ENCODE data around the gene KCNK1.

KCNK1 gene

DNA sequence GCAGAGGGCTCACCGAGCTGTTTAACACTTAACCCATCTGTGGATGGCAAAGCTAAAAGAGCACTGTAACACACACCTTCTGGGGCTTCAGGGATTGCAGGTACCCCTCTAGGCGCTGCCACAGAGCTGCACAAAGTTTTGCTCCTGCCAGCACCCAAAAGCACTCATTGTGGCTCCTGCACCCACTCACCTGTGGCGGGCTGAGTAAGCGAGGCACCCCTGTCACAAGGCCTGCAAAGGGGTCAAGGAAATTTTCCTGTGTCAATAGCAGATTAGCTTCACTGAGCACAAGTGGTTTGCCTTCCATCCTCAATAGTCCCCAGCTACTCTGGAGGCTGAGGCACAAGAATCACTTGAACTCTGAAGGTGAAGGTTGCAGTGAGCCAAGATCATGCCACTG, 29.5 kb upstream of the KCNK1 start:
- H3K4me2 ChIP-seq (ENCODE audit: low read length): no peak overlapping the region
- no peak overlapping the region for H3K9ac ChIP-seq
- H3K4me1 ChIP-seq: no peaks in the 10 kb centered on the region
- no peak overlapping the region for H2AFZ ChIP-seq
- no peak overlapping the region for H3K4me3 ChIP-seq (ENCODE audit: low read depth, low read length)
- H3K79me2 ChIP-seq: no peaks in the 10 kb centered on the region
- no peaks in the 10 kb centered on the region for H3K27me3 ChIP-seq (ENCODE audit: control insufficient read depth, insufficient read depth, low read length)
- H3K36me3 ChIP-seq (ENCODE audit: control insufficient read depth, insufficient read depth, low read length): no peaks in the 10 kb centered on the region
- no peak for TF ChIP-seq CTCF (IDR thresholded peaks at IDR 0.05)
- H3K27ac ChIP-seq: no peak overlapping the region
- H3K9me3 ChIP-seq (ENCODE audit: control insufficient read depth, low read length): no peaks in the 10 kb centered on the region

GRCh38 chr1:233584931-233585330, 29.0 kb upstream of the KCNK1 start:
- Histone ChIP-seq H3K4me3 (ENCODE audit: low read depth, low read length) (no peak overlapping the region), H3K9ac (no peak overlapping the region), H3K27me3 (ENCODE audit: control insufficient read depth, insufficient read depth, low read length) (no peaks in the 10 kb centered on the region), H3K27ac (no peak overlapping the region), H3K79me2 (no peaks in the 10 kb centered on the region), H3K4me2 (ENCODE audit: low read length) (no peak overlapping the region), H3K36me3 (ENCODE audit: control insufficient read depth, insufficient read depth, low read length) (no peaks in the 10 kb centered on the region), H2AFZ (no peak overlapping the region), H3K9me3 (ENCODE audit: control insufficient read depth, low read length) (no peaks in the 10 kb centered on the region), H3K4me1 (no peaks in the 10 kb centered on the region)
- TF ChIP-seq CTCF (IDR thresholded peaks at IDR 0.05): no peak

- Histone ChIP-seq H3K9ac (no peak overlapping the region), H3K9me3 (ENCODE audit: control insufficient read depth, low read length) (no peaks in the 10 kb centered on the region), H3K79me2 (no peaks in the 10 kb centered on the region), H3K4me2 (ENCODE audit: low read length) (no peak overlapping the region), H3K36me3 (ENCODE audit: control insufficient read depth, insufficient read depth, low read length) (no peaks in the 10 kb centered on the region), H3K27me3 (ENCODE audit: control insufficient read depth, insufficient read depth, low read length) (no peaks in the 10 kb centered on the region), H3K4me3 (ENCODE audit: low read depth, low read length) (no peak overlapping the region), H2AFZ (no peak overlapping the region), H3K4me1 (no peaks in the 10 kb centered on the region), H3K27ac (no peak overlapping the region)
- no peak for TF ChIP-seq CTCF (IDR thresholded peaks at IDR 0.05)
Observed at GRCh38 chr1:233586301-233586700, 27.6 kb upstream of the KCNK1 start.

DNA sequence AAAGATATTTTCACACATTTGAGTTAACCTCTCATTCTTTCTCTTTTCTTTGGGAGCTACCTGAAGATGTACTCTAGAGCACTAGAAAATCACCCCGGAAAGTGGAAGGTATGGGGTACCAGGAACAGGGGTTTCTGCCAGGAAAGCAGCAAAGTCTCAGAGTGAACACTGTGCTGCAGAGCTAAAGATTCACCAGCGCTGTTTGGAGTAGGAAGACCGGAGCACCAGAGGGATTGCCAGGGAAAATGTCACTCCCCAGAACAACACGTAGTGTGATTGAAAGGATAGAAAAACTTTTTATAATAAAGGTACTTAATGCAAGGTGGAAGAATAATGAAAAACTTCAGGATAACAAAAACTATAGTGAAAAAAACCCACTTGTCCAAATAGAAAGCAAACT, 26.7 kb upstream of the KCNK1 start:
- Histone ChIP-seq H2AFZ (no peak overlapping the region), H3K9me3 (ENCODE audit: control insufficient read depth, low read length) (no peaks in the 10 kb centered on the region), H3K9ac (no peak overlapping the region), H3K4me3 (ENCODE audit: low read depth, low read length) (no peak overlapping the region), H3K4me1 (no peaks in the 10 kb centered on the region), H3K27ac (no peak overlapping the region), H3K4me2 (ENCODE audit: low read length) (no peak overlapping the region), H3K79me2 (no peaks in the 10 kb centered on the region), H3K36me3 (ENCODE audit: control insufficient read depth, insufficient read depth, low read length) (no peaks in the 10 kb centered on the region), H3K27me3 (ENCODE audit: control insufficient read depth, insufficient read depth, low read length) (no peaks in the 10 kb centered on the region)
- TF ChIP-seq CTCF (IDR thresholded peaks at IDR 0.05): no peak

DNA sequence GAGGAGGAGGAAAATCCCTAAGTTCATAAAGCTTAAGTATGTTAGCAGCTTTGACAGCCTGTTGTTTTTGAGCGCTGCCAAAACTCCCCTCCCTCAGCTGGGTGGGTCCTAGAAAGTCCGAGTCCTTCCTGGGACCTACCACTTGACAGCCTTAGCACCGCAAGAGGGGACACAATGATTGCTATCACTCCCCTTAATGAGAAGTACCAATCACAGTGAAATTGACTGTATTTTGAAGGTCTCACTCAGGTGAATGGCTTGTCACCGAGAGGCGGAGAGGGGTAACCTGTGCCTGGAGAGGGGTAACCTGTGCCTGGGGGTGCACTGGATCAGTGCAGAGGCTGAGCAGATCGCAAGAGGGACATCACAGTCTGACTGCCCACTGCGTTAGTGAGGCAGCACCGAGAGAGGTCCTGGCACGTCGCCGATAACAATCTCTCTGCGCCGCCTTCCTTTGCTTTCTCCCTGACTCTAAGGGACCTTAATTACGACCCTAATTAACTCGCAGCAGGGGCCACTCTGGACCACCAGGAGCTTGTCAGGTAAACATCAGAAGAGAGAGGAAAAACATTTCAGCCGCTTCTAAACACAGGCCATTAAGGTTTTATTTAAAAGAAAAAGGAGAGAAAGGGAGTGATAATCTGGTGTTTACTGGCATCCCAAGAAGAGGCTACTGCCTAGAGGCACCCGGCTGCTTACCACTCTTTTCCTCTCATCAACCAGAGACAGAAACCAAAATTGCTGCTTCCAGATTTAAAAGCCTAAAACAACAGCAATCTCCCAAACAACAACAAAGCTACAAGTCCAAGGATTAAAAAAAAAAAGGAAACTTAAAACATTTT, 25.7 kb upstream of the KCNK1 start:
- Histone ChIP-seq H3K79me2 (no peaks in the 10 kb centered on the region), H3K9ac (no peak overlapping the region), H3K36me3 (ENCODE audit: control insufficient read depth, insufficient read depth, low read length) (no peaks in the 10 kb centered on the region), H3K9me3 (ENCODE audit: control insufficient read depth, low read length) (no peaks in the 10 kb centered on the region), H3K4me2 (ENCODE audit: low read length) (no peak overlapping the region), H2AFZ (no peak overlapping the region), H3K4me3 (ENCODE audit: low read depth, low read length) (no peak overlapping the region), H3K27me3 (ENCODE audit: control insufficient read depth, insufficient read depth, low read length) (no peaks in the 10 kb centered on the region), H3K4me1 (no peaks in the 10 kb centered on the region), H3K27ac (no peak overlapping the region)
- no peak for TF ChIP-seq CTCF (IDR thresholded peaks at IDR 0.05)

Measured in parathyroid adenoma (tissue), 2 donors.